Measurements from ENCODE around the gene AGBL3.

DNA sequence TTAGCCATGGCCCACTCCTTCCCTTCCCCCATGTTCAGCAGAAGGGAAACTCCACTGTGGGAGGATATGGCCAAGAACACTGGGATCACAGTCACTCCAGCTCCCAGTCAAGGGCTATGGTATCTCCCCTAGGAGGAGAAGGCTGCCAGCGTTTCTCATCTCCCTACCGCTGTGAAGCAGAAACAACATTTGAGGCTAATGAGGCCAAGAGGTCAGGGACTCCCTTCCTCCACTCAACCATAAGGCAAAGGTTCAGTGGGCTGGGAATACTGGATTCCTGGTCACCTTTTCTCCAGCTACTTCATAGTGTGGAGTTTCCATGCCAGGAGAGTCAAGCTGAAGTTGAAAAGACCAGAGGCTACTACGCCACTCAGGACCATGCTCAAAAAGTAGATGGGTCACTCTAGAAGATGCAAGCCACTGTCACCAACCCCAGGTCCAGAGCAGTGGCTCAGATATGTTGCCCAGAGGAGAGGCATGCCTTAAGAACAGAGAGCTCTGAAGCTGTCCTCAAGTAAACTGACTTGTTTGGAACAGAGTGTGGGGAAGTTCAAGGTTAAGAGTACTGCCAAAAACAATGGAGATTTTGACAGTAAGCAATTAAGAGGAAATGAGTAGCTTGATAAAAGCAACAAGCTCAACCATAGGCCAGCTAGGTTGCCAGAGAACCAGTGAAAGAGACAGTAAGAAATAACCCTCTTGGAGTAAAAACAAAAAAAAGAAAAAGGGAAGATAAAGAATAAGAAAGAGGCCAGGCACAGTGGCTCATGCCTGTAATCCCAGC, 157.8 kb downstream of the AGBL3 start:
- TF ChIP-seq, protein P1, sequence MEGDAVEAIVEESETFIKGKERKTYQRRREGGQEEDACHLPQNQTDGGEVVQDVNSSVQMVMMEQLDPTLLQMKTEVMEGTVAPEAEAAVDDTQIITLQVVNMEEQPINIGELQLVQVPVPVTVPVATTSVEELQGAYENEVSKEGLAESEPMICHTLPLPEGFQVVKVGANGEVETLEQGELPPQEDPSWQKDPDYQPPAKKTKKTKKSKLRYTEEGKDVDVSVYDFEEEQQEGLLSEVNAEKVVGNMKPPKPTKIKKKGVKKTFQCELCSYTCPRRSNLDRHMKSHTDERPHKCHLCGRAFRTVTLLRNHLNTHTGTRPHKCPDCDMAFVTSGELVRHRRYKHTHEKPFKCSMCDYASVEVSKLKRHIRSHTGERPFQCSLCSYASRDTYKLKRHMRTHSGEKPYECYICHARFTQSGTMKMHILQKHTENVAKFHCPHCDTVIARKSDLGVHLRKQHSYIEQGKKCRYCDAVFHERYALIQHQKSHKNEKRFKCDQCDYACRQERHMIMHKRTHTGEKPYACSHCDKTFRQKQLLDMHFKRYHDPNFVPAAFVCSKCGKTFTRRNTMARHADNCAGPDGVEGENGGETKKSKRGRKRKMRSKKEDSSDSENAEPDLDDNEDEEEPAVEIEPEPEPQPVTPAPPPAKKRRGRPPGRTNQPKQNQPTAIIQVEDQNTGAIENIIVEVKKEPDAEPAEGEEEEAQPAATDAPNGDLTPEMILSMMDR (conservative IDR thresholded peaks at IDR 0.05 in 1 of 2, IDR thresholded peaks at IDR 0.05 in 1 of 2; ENCODE audit: extremely low read depth in 1 of 2, insufficient read depth in 1 of 2, low read depth in 1 of 2, low read length in 2 of 2), result no peak
- TF ChIP-seq EZH2 (IDR thresholded peaks at IDR 0.05; ENCODE audit: borderline replicate concordance, low read length), result no peak
